NOMO-1 treated with DMSO at 0.1 percent for 48 hours (cell line): ENCODE data around the gene PGP.

Experiments used
- DNase-seq: peaks from one replicate; lab custom pipeline; 2025; ENCODE audit not compliant: unreplicated experiment; lab: John Stamatoyannopoulos, UW

PGP gene

GRCh38 chr16:2200313-2200712 lies 14.3 kb downstream of the PGP start:
- DNase-seq: no peak

GRCh38 chr16:2199621-2200139 lies 15.0 kb downstream of the PGP start:
- DNase-seq: no peak

GRCh38 chr16:2199095-2199494 lies 15.5 kb downstream of the PGP start:
- DNase-seq: no peak

- DNase-seq: no peak
Measured at GRCh38 chr16:2198283-2198682, 16.4 kb downstream of the PGP start.

GRCh38 chr16:2197765-2198164 lies 16.9 kb downstream of the PGP start:
- no peak for DNase-seq

- DNase-seq: no peak
Measured at GRCh38 chr16:2196981-2197511, 17.6 kb downstream of the PGP start.

GRCh38 chr16:2196162-2196980 lies 18.3 kb downstream of the PGP start, which contains the start of gene CASKIN1:
Gene CASKIN1 (minus strand): TSS chr16:2196605. CDS start chr16:2196432, 173 bp downstream.
- no peak for DNase-seq

GRCh38 chr16:2195322-2196161 lies 19.1 kb downstream of the PGP start:
- DNase-seq: no peak

GRCh38 chr16:2194852-2195321 lies 19.8 kb downstream of the PGP start:
- peak; percentile 67 for DNase-seq

- DNase-seq: no peak
Measured at GRCh38 chr16:2194166-2194834, 20.3 kb downstream of the PGP start.

GRCh38 chr16:2191446-2191706 lies 23.3 kb downstream of the PGP start:
- DNase-seq: no peak

GRCh38 chr16:2190659-2191445 lies 23.8 kb downstream of the PGP start:
- no peak for DNase-seq

GRCh38 chr16:2190002-2190658 lies 24.5 kb downstream of the PGP start:
- no peak for DNase-seq

- no peak for DNase-seq
Measured at GRCh38 chr16:2189252-2189893, 25.3 kb downstream of the PGP start.

GRCh38 chr16:2188395-2188794 lies 26.2 kb downstream of the PGP start:
- DNase-seq: no peak

- DNase-seq: no peak
Measured at GRCh38 chr16:2187212-2187611, 27.4 kb downstream of the PGP start.

GRCh38 chr16:2186505-2186904 lies 28.1 kb downstream of the PGP start:
- DNase-seq: no peak

- DNase-seq: no peak
Measured at GRCh38 chr16:2186064-2186463, 28.6 kb downstream of the PGP start.

- DNase-seq: no peak
Measured at GRCh38 chr16:2184962-2185361, 29.7 kb downstream of the PGP start.
